Measurements from ENCODE around the gene NIPBL. TPM values are rescaled to one million over a fixed set of nuclear protein-coding genes. Genes with fewer than 3 reads are reported as not detected.
"Not testable (repeated sequence)": the region's sequence is repeated elsewhere in the genome, so short reads cannot be mapped to it uniquely, and the experiment has no call there.

NIPBL gene
- total RNA-seq, 1 experiment from 2014 or later = 69.5 TPM

- no peak overlapping the region for H3K27ac ChIP-seq (ENCODE audit: low read depth, low read length, poor library complexity, severe bottlenecking)
- no peaks in the 10 kb centered on the region for H3K36me3 ChIP-seq (ENCODE audit: insufficient read depth, low read length, poor library complexity, severe bottlenecking)
- CTCF ChIA-PET = no interaction called here
- H3K27me3 ChIP-seq (replicated peaks; ENCODE audit: insufficient read depth, low read depth, low read length, poor library complexity) = no peaks in the 10 kb centered on the region
- H3K4me1 ChIP-seq (ENCODE audit: insufficient read depth, low read length, poor library complexity, severe bottlenecking) = no peaks in the 10 kb centered on the region
- intact Hi-C loops (cut with micrococcal nuclease; ENCODE audit: unreplicated experiment) = no loop called here
- H3K4me3 ChIP-seq (ENCODE audit: low read depth, low read length, poor library complexity, severe bottlenecking) = no peak overlapping the region
- no peak for DNase-seq (ENCODE audit: low spot score)
- no TSS peak for BruUV-seq (replicated peaks)
- TF ChIP-seq CTCF (conservative IDR thresholded peaks at IDR 0.05; ENCODE audit: low read depth, low read length) (no peak), EZH2 (IDR thresholded peaks at IDR 0.05; ENCODE audit: borderline replicate concordance, low read depth, low read length, poor library complexity, severe bottlenecking) (no peak)
- POLR2A ChIA-PET (ENCODE audit: low non-redundant PET) = no interaction called here
- H3K9me3 ChIP-seq (ENCODE audit: low read depth, low read length, poor library complexity, severe bottlenecking) = no peaks in the 10 kb centered on the region
These were observed 214.2 kb downstream of the NIPBL start for GRCh38 chr5:37090781-37091180.

GRCh38 chr5:37093795-37094194 is 217.2 kb downstream of the NIPBL start:
- DNase-seq (ENCODE audit: low spot score); H3K4me3 ChIP-seq (ENCODE audit: low read depth, low read length, poor library complexity, severe bottlenecking); intact Hi-C loops (cut with micrococcal nuclease; ENCODE audit: unreplicated experiment); H3K36me3 ChIP-seq (ENCODE audit: insufficient read depth, low read length, poor library complexity, severe bottlenecking); H3K4me1 ChIP-seq (ENCODE audit: insufficient read depth, low read length, poor library complexity, severe bottlenecking); BruUV-seq (replicated peaks); H3K27ac ChIP-seq (ENCODE audit: low read depth, low read length, poor library complexity, severe bottlenecking); H3K9me3 ChIP-seq (ENCODE audit: low read depth, low read length, poor library complexity, severe bottlenecking); CTCF ChIA-PET; H3K27me3 ChIP-seq (replicated peaks; ENCODE audit: insufficient read depth, low read depth, low read length, poor library complexity): not testable (repeated sequence)
- POLR2A ChIA-PET (ENCODE audit: low non-redundant PET) = interaction anchor here (0.6 kb wide), 1 partner anchor 39 kb away, joined by 3 read pairs; no protein-coding TSS in a partner anchor

- BruUV-seq (replicated peaks); H3K4me1 ChIP-seq (ENCODE audit: insufficient read depth, low read length, poor library complexity, severe bottlenecking); intact Hi-C loops (cut with micrococcal nuclease; ENCODE audit: unreplicated experiment); H3K36me3 ChIP-seq (ENCODE audit: insufficient read depth, low read length, poor library complexity, severe bottlenecking); H3K27me3 ChIP-seq (replicated peaks; ENCODE audit: insufficient read depth, low read depth, low read length, poor library complexity); H3K9me3 ChIP-seq (ENCODE audit: low read depth, low read length, poor library complexity, severe bottlenecking); CTCF ChIA-PET; H3K27ac ChIP-seq (ENCODE audit: low read depth, low read length, poor library complexity, severe bottlenecking); H3K4me3 ChIP-seq (ENCODE audit: low read depth, low read length, poor library complexity, severe bottlenecking); POLR2A ChIA-PET (ENCODE audit: low non-redundant PET); DNase-seq (ENCODE audit: low spot score): not testable (repeated sequence)
These were observed 222.7 kb downstream of the NIPBL start for GRCh38 chr5:37099267-37099666.

- ChIA-PET POLR2A (ENCODE audit: low non-redundant PET) (interaction anchor here (0.6 kb wide), 1 partner anchor 844 kb away, joined by 6 read pairs; no protein-coding TSS in a partner anchor), CTCF (no interaction called here)
- TF ChIP-seq EZH2 (IDR thresholded peaks at IDR 0.05; ENCODE audit: borderline replicate concordance, low read depth, low read length, poor library complexity, severe bottlenecking) (no peak), CTCF (conservative IDR thresholded peaks at IDR 0.05; ENCODE audit: low read depth, low read length) (no peak)
- Histone ChIP-seq H3K4me3 (ENCODE audit: low read depth, low read length, poor library complexity, severe bottlenecking) (no peak overlapping the region), H3K4me1 (ENCODE audit: insufficient read depth, low read length, poor library complexity, severe bottlenecking) (no peaks in the 10 kb centered on the region), H3K27ac (ENCODE audit: low read depth, low read length, poor library complexity, severe bottlenecking) (no peak overlapping the region), H3K9me3 (ENCODE audit: low read depth, low read length, poor library complexity, severe bottlenecking) (peaks cover 8% of the 10 kb centered on the region), H3K36me3 (ENCODE audit: insufficient read depth, low read length, poor library complexity, severe bottlenecking) (no peaks in the 10 kb centered on the region), H3K27me3 (replicated peaks; ENCODE audit: insufficient read depth, low read depth, low read length, poor library complexity) (no peaks in the 10 kb centered on the region)
- intact Hi-C loops (cut with micrococcal nuclease; ENCODE audit: unreplicated experiment) = no loop called here
- no TSS peak for BruUV-seq (replicated peaks)
- DNase-seq (ENCODE audit: low spot score) = no peak
These were observed 226.7 kb downstream of the NIPBL start for GRCh38 chr5:37103302-37103701.
